ENCODE results near the gene MREG. TPM values are rescaled to one million over a fixed set of nuclear protein-coding genes. Genes with fewer than 3 reads are reported as not detected.

The MREG gene
- total and polyA plus RNA-seq, 4 donors = 0.87 to 3.1 (median 2.7) TPM

- peak; percentile 85 for TF ChIP-seq CTCF (IDR thresholded peaks at IDR 0.05; ENCODE audit: low read depth, low read length, missing input control)
- TF ChIP-seq FOXA2 (IDR thresholded peaks at IDR 0.05) = no peak
Measured at GRCh38 chr2:215920244-215921100, 92.9 kb downstream of the MREG start (continued).

GRCh38 chr2:215919624-215920243 lies 93.6 kb downstream of the MREG start:
- H3K27me3 ChIP-seq (ENCODE audit: control insufficient read depth in 4 of 4, insufficient read depth in 4 of 4, low read length in 3 of 4) = no peaks in the 10 kb centered on the region
- no peaks in the 10 kb centered on the region for H3K36me3 ChIP-seq (ENCODE audit: control insufficient read depth in 4 of 4, insufficient read depth in 3 of 4, low read depth in 1 of 4, low read length in 3 of 4)
- H3K9me3 ChIP-seq (ENCODE audit: control insufficient read depth in 4 of 4, low read length in 3 of 4) = no peaks in the 10 kb centered on the region
- H3K27ac ChIP-seq (ENCODE audit: low read depth in 1 of 2, low read length in 2 of 2) = no peak overlapping the region
- H3K9ac ChIP-seq (ENCODE audit: low read depth in 1 of 2, low read length in 2 of 2) = no peak overlapping the region
- TF ChIP-seq HNF4G (IDR thresholded peaks at IDR 0.05) (no peak), GABPA (IDR thresholded peaks at IDR 0.05 in 1 of 2, conservative IDR thresholded peaks at IDR 0.05 in 1 of 2) (no peak), RXRA (IDR thresholded peaks at IDR 0.05) (no peak)
- WGBS = 77% methylated on average over 8 of the region's 8 CpGs
- H3K4me3 ChIP-seq (ENCODE audit: low read depth in 1 of 3, low read length in 3 of 3) = no peak overlapping the region
- DNase-seq (ENCODE audit: low spot score) = no peak
- H3K4me1 ChIP-seq (ENCODE audit: control insufficient read depth in 4 of 4, insufficient read depth in 4 of 4, low read length in 3 of 4) = peaks cover 0 to 5% (median 0%) of the 10 kb centered on the region in 4 donors

- no peaks in the 10 kb centered on the region for H3K27me3 ChIP-seq (ENCODE audit: control insufficient read depth in 4 of 4, insufficient read depth in 4 of 4, low read length in 3 of 4)
- no peak overlapping the region for H3K9ac ChIP-seq (ENCODE audit: low read depth in 1 of 2, low read length in 2 of 2)
- no peak for DNase-seq (ENCODE audit: low spot score)
- H3K4me1 ChIP-seq (ENCODE audit: control insufficient read depth in 4 of 4, insufficient read depth in 4 of 4, low read length in 3 of 4) = peaks cover 0 to 5% (median 0%) of the 10 kb centered on the region in 4 donors
- H3K36me3 ChIP-seq (ENCODE audit: control insufficient read depth in 4 of 4, insufficient read depth in 3 of 4, low read depth in 1 of 4, low read length in 3 of 4) = no peaks in the 10 kb centered on the region
- H3K4me3 ChIP-seq (ENCODE audit: low read depth in 1 of 3, low read length in 3 of 3) = no peak overlapping the region
- TF ChIP-seq GABPA (IDR thresholded peaks at IDR 0.05 in 1 of 2, conservative IDR thresholded peaks at IDR 0.05 in 1 of 2) (no peak), TAF1 (conservative IDR thresholded peaks at IDR 0.05) (no peak), RAD21 (IDR thresholded peaks at IDR 0.05) (no peak)
- no peaks in the 10 kb centered on the region for H3K9me3 ChIP-seq (ENCODE audit: control insufficient read depth in 4 of 4, low read length in 3 of 4)
- 62% methylated on average over 3 of the region's 3 CpGs for WGBS
- no peak overlapping the region for H3K27ac ChIP-seq (ENCODE audit: low read depth in 1 of 2, low read length in 2 of 2)
Measured at GRCh38 chr2:215918901-215919599, 94.3 kb downstream of the MREG start.

GRCh38 chr2:215917953-215918620 lies 95.3 kb downstream of the MREG start:
- H3K4me1 ChIP-seq (ENCODE audit: control insufficient read depth in 4 of 4, insufficient read depth in 4 of 4, low read length in 3 of 4) = peaks cover 0 to 5% (median 0%) of the 10 kb centered on the region in 4 donors
- H3K36me3 ChIP-seq (ENCODE audit: control insufficient read depth in 4 of 4, insufficient read depth in 3 of 4, low read depth in 1 of 4, low read length in 3 of 4) = no peaks in the 10 kb centered on the region
- WGBS = 61% methylated on average over 3 of the region's 3 CpGs
- H3K27ac ChIP-seq (ENCODE audit: low read depth in 1 of 2, low read length in 2 of 2) = no peak overlapping the region
- no peak overlapping the region for H3K4me3 ChIP-seq (ENCODE audit: low read depth in 1 of 3, low read length in 3 of 3)
- no peaks in the 10 kb centered on the region for H3K9me3 ChIP-seq (ENCODE audit: control insufficient read depth in 4 of 4, low read length in 3 of 4)
- H3K9ac ChIP-seq (ENCODE audit: low read depth in 1 of 2, low read length in 2 of 2) = no peak overlapping the region
- no peak for DNase-seq (ENCODE audit: low spot score)
- no peaks in the 10 kb centered on the region for H3K27me3 ChIP-seq (ENCODE audit: control insufficient read depth in 4 of 4, insufficient read depth in 4 of 4, low read length in 3 of 4)
- no peak for TF ChIP-seq GABPA (IDR thresholded peaks at IDR 0.05 in 1 of 2, conservative IDR thresholded peaks at IDR 0.05 in 1 of 2)
- TF ChIP-seq MAX (IDR thresholded peaks at IDR 0.05) = no peak
- TF ChIP-seq ZBTB33 (IDR thresholded peaks at IDR 0.05) = no peak
- no peak for TF ChIP-seq TAF1 (conservative IDR thresholded peaks at IDR 0.05)
- no peak for TF ChIP-seq EGR1 (IDR thresholded peaks at IDR 0.05; ENCODE audit: low read depth in 2 of 2)
- TF ChIP-seq RAD21 (IDR thresholded peaks at IDR 0.05) = no peak
- TF ChIP-seq SP1 (IDR thresholded peaks at IDR 0.05) = no peak
- TF ChIP-seq FOXA1 (IDR thresholded peaks at IDR 0.05) = no peak
- TF ChIP-seq REST (IDR thresholded peaks at IDR 0.05) = no peak
- no peak for TF ChIP-seq FOXA2 (IDR thresholded peaks at IDR 0.05)
- TF ChIP-seq YY1 (IDR thresholded peaks at IDR 0.05) = no peak

All from liver (tissue), 9 donors.